Esophagus muscularis mucosa (tissue), 3 donors: ENCODE results near the gene KYNU.

Experiments
- CTCF ChIP-seq, 3 experiments: fragments of 200-600 bp in 2 of 3; fragments of 450-650 bp in 1 of 3; sonication (generic) in 2 of 3; IDR thresholded peaks; one replicate each; pipeline ENCODE4 v1.5.1; 2017 to 2019; ENCODE audit warnings: antibody characterized with exemption in 3 of 3, mild to moderate bottlenecking in 2 of 3, moderate library complexity in 1 of 3
- POLR2A ChIP-seq: fragments of 450-650 bp; IDR thresholded peaks from one replicate; pipeline ENCODE4 v1.6.1; 2017; ENCODE audit warnings: antibody characterized with exemption, moderate library complexity, mild to moderate bottlenecking, low read depth

DNA sequence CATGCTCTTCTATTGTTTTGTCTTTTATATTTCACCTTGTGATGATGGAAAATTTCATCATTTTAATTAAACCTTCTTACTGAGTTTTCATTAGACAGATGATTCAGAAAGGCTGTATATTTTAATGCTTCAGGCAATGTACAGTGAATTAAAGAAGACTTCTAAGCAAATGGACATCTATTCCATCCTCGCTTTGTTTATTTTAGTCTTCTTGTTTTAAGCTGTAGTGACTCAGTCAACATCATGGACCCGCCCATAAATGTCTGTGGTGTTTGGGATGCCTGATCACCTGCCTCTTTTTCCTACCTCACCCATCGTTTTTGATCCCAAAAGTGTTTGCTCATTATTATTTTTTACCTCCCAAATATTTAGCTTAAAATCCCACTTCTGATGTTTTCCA is 43.1 kb downstream of the KYNU start:
- TF ChIP-seq CTCF (IDR thresholded peaks at IDR 0.05) (no peak), POLR2A (no peak)
